GM23248 (cell line): Measurements from ENCODE around the gene CMTM8. TPM values are rescaled to one million over a fixed set of nuclear protein-coding genes. Genes with fewer than 3 reads are reported as not detected.

Source experiments
- DNase-seq: peaks from one replicate; pipeline ENCODE4 v3.0.0-alpha.2; 2015
- H2AFZ ChIP-seq: fragments of 200-600 bp; sonication (generic); 2 replicates; pipeline ENCODE4 v1.6.1; 2016; ENCODE audit warnings: antibody characterized with exemption
- H3F3A ChIP-seq: fragments of 200-600 bp; sonication (generic); 2 replicates; pipeline ENCODE4 v1.6.1; 2016; ENCODE audit warnings: mild to moderate bottlenecking, antibody characterized with exemption, mixed run types; ENCODE audit not compliant: insufficient read depth
- H3K27ac ChIP-seq: fragments of 200-600 bp; sonication (generic); 2 replicates; pipeline ENCODE4 v1.5.1; 2016; ENCODE audit warnings: mild to moderate bottlenecking
- H3K27me3 ChIP-seq: fragments of 200-600 bp; sonication (generic); replicated peaks from 2 replicates; pipeline ENCODE4 v1.6.1; 2016; ENCODE audit warnings: mild to moderate bottlenecking; ENCODE audit not compliant: insufficient read depth
- H3K36me3 ChIP-seq: fragments of 200-600 bp; sonication (generic); 2 replicates; pipeline ENCODE4 v1.6.1; 2016; ENCODE audit warnings: low read depth, mild to moderate bottlenecking
- H3K4me1 ChIP-seq: fragments of 200-600 bp; sonication (generic); 2 replicates; pipeline ENCODE4 v1.6.1; 2016; ENCODE audit warnings: mild to moderate bottlenecking; ENCODE audit not compliant: insufficient read depth
- H3K4me2 ChIP-seq: fragments of 200-600 bp; sonication (generic); one replicate; pipeline ENCODE4 v1.6.1; 2016; ENCODE audit warnings: mild to moderate bottlenecking; ENCODE audit not compliant: unreplicated experiment
- H3K4me3 ChIP-seq: fragments of 200-600 bp; sonication (generic); 2 replicates; pipeline ENCODE4 v1.5.1; 2016; ENCODE audit warnings: mild to moderate bottlenecking
- H3K79me2 ChIP-seq: fragments of 200-600 bp; sonication (generic); 2 replicates; pipeline ENCODE4 v1.6.1; 2016; ENCODE audit warnings: mild to moderate bottlenecking; ENCODE audit not compliant: insufficient read depth
- H3K9ac ChIP-seq: fragments of 200-600 bp; sonication (generic); 2 replicates; pipeline ENCODE4 v1.6.1; 2016; ENCODE audit warnings: mild to moderate bottlenecking
- H3K9me2 ChIP-seq: fragments of 200-600 bp; sonication (generic); 2 replicates; pipeline ENCODE4 v1.6.1; 2016; ENCODE audit warnings: mixed run types, mild to moderate bottlenecking, moderate library complexity; ENCODE audit not compliant: insufficient read depth
- H3K9me3 ChIP-seq: fragments of 200-600 bp; sonication (generic); one replicate; pipeline ENCODE4 v1.6.1; 2017; ENCODE audit warnings: low read depth
- H4K20me1 ChIP-seq: fragments of 200-600 bp; sonication (generic); 2 replicates; pipeline ENCODE4 v1.6.0; 2016; ENCODE audit not compliant: insufficient read depth
- EZH2 ChIP-seq: fragments of 200-600 bp; sonication (generic); IDR thresholded peaks from 2 replicates; pipeline ENCODE4 v1.6.1; 2018; ENCODE audit warnings: antibody characterized with exemption, mild to moderate bottlenecking; ENCODE audit not compliant: insufficient read depth, poor library complexity, severe bottlenecking
- EZH2phosphoT487 ChIP-seq: fragments of 200-600 bp; sonication (generic); IDR thresholded peaks from 2 replicates; pipeline ENCODE4 v1.6.1; 2018; ENCODE audit warnings: antibody characterized with exemption, moderate library complexity, mild to moderate bottlenecking, low read depth; ENCODE audit not compliant: insufficient read depth
- WGBS, 2 experiments: methylation state at CpG; one replicate each; pipeline ENCODE4 v1.1.6; 2015 to 2017; ENCODE audit warnings: low lambda C conversion rate in 2 of 2, low coverage in 1 of 2; ENCODE audit errors: missing lambda C conversion rate in 2 of 2; 5-methylcytosine and 5-hydroxymethylcytosine counted together
- in situ Hi-C: fragments of 300-500 bp; cut with MboI; formaldehyde crosslinking; loops from 2 replicates; pipeline ENCODE4 v1.15.0; 2020
- polyA plus RNA-seq: library from polyadenylated mRNA; unstranded; fragments of >200 nt; fragmentation: Nextera tagmentation; extraction: Ambion mirVana; gene quantifications from 2 replicates; pipeline ENCODE4 v1.2.1, GENCODE V29; 2016
- total RNA-seq: library from RNA; depleted of rRNA; stranded (reverse); fragments of >200 nt; shearing (Covaris generic); gene quantifications from 2 replicates; pipeline ENCODE4 v1.2.3, GENCODE V29; 2014

The CMTM8 gene
- total and polyA plus RNA-seq, 2 experiments from 2014 or later: not detected

DNA sequence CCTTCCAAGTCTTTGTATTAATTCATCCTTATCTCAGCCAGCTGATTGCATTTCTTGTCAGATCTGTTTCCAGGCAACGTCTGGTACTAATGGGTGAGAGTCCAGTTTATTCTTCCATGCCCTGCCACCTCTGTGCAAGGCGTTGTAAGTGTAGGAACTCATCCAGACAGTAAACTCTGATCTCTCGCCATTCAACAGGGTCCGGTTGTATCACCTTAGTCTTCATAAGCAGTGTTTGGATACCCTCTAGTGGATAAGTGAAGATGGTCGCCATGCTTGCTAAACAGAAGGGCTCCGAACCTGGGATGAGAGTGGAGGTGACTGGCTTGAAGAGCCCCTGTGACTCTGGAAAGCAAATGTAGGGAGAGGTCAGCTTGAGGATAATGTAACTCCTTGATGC is 101.6 kb downstream of the CMTM8 start:
- no peaks in the 10 kb centered on the region for H4K20me1 ChIP-seq
- H2AFZ ChIP-seq: no peak overlapping the region
- no peaks in the 10 kb centered on the region for H3F3A ChIP-seq
- WGBS, 2 experiments: 14 to 18% methylated on average over 6 of the region's 6 CpGs
- no peak overlapping the region for H3K9ac ChIP-seq
- in situ Hi-C loops: no loop called here
- no peak overlapping the region for H3K4me3 ChIP-seq
- H3K36me3 ChIP-seq: no peaks in the 10 kb centered on the region
- peaks cover 13% of the 10 kb centered on the region for H3K27me3 ChIP-seq
- H3K27ac ChIP-seq: no peak overlapping the region
- H3K4me2 ChIP-seq: no peak overlapping the region
- H3K79me2 ChIP-seq: no peaks in the 10 kb centered on the region
- peak; percentile 48 for DNase-seq
- no peak for TF ChIP-seq EZH2phosphoT487
- no peak for TF ChIP-seq EZH2
- no peaks in the 10 kb centered on the region for H3K9me3 ChIP-seq
- H3K4me1 ChIP-seq: no peaks in the 10 kb centered on the region
- H3K9me2 ChIP-seq: no peaks in the 10 kb centered on the region

DNA sequence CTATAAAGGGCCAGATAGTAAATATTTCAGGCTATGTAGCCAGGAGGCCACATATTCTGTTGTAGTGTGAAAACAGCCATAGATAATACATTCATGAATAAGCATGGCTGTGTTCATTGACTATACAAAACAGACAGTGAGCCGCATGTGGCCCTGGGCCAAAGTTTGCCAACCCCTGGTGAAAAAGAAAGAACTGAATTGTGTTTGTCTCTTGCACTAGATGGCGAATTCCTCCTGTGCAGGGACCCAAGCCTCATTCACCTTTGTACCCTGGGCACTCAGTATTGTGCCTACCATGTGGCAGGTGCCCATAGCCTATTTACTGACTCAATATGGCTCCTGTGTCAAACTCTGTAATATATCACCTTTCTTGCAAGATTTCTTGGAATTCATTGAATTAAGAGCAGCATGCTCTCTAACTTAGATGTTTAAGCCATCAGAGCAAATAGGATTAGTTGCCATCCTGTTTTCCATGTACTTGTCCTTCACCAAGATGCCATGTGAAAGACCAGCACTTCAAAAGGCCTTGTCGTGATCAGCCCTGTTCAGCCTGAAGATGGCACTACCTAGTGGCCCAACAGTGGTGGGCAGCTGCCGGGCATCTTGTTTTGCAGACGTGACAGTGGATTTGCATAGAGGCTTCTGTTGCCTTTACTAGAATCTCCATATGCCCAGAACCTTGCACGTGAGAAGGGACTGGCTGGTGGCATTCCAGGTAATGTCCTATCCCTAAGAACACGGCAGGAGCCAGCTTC is 102.3 kb downstream of the CMTM8 start:
- Histone ChIP-seq H3K9me3 (no peaks in the 10 kb centered on the region), H3K79me2 (no peaks in the 10 kb centered on the region), H3K4me2 (no peak overlapping the region), H3F3A (no peaks in the 10 kb centered on the region), H3K4me3 (no peak overlapping the region), H3K9ac (no peak overlapping the region), H3K4me1 (no peaks in the 10 kb centered on the region), H3K9me2 (no peaks in the 10 kb centered on the region), H3K36me3 (no peaks in the 10 kb centered on the region), H4K20me1 (no peaks in the 10 kb centered on the region), H3K27ac (no peak overlapping the region), H3K27me3 (peaks cover 13% of the 10 kb centered on the region), H2AFZ (no peak overlapping the region)
- TF ChIP-seq EZH2: no peak
- in situ Hi-C loops: no loop called here
- DNase-seq: peak; percentile 10
- WGBS, 2 experiments: 50 to 58% methylated on average over 7 of the region's 7 CpGs

DNA sequence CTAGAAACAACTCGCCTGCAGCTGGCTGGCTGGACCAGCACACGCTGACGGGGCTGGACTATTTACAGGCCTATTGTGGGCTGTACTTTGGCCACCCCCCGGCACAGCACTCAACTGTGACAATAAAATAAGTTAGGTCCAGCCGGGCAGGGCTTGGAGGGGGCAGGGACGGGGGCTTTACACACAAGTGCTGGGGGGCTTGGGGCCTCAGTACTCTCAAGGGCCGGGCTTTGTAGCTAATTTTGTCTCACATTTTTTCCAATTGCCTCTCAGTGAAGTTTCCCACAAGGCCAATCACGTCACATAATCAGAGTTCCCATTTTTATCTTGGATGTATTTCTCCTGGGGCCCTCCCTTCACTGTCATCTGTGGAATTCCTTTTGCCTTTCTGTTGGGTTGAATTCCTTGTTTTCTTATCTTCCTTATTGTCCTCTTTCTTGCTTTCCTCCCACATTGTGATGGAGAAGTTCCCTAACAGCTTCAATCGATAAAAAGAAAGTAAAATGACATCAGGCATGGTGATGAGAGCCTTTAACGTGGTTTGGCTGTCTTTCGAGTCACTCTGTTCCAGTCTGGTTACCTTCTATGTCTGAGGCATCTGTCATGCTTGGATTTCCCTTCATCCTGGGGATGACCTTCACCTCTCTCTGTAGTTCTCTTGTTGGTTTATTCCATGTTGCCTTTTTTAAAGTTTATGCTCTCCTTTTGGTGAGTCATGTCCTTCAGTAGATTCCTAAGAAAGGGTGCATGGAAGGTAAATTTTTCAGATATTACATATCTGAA is 109.1 kb downstream of the CMTM8 start:
- no peak overlapping the region for H3K4me3 ChIP-seq
- no peaks in the 10 kb centered on the region for H3K9me3 ChIP-seq
- no peak overlapping the region for H2AFZ ChIP-seq
- H3F3A ChIP-seq: no peaks in the 10 kb centered on the region
- no peaks in the 10 kb centered on the region for H4K20me1 ChIP-seq
- no peaks in the 10 kb centered on the region for H3K4me1 ChIP-seq
- in situ Hi-C loops: no loop called here
- no peaks in the 10 kb centered on the region for H3K9me2 ChIP-seq
- no peak for TF ChIP-seq EZH2phosphoT487
- no peak for TF ChIP-seq EZH2
- H3K27ac ChIP-seq: no peak overlapping the region
- no peaks in the 10 kb centered on the region for H3K36me3 ChIP-seq
- no peak for DNase-seq
- 47 to 52% methylated on average over 10 to 11 of the region's 11 CpGs for WGBS, 2 experiments
- H3K27me3 ChIP-seq: peaks cover 26% of the 10 kb centered on the region
- no peak overlapping the region for H3K4me2 ChIP-seq
- no peaks in the 10 kb centered on the region for H3K79me2 ChIP-seq
- H3K9ac ChIP-seq: no peak overlapping the region

DNA sequence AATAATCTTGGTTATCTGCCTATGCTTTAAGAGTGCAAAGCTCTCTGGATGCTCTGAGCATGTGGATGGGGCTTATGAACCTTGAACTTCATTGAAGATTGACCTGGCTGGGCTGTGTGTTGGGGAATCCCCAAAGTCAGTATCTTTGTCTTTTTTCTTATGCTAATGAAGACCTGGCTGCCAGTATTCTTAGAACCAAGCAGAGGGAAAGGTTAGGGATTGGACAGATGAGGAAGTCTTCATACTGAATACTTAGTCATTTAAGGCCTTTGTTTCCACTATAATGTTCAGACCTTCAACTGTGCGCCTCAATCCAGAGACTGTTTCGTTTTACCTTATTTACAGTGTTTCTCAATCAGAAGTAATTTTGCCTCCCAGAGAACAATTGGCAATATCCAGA is 110.7 kb downstream of the CMTM8 start:
- no peaks in the 10 kb centered on the region for H3K9me3 ChIP-seq
- in situ Hi-C loops: no loop called here
- no peak overlapping the region for H3K4me3 ChIP-seq
- DNase-seq: no peak
- no peaks in the 10 kb centered on the region for H3K79me2 ChIP-seq
- no peak overlapping the region for H2AFZ ChIP-seq
- H3K27ac ChIP-seq: no peak overlapping the region
- H4K20me1 ChIP-seq: no peaks in the 10 kb centered on the region
- H3K27me3 ChIP-seq: peaks cover 24% of the 10 kb centered on the region
- no peaks in the 10 kb centered on the region for H3K4me1 ChIP-seq
- TF ChIP-seq EZH2phosphoT487 (no peak), EZH2 (no peak)
- H3K4me2 ChIP-seq: no peak overlapping the region
- no peaks in the 10 kb centered on the region for H3K9me2 ChIP-seq
- WGBS, 2 experiments: 51 to 74% methylated on average over 2 of the region's 2 CpGs
- no peaks in the 10 kb centered on the region for H3F3A ChIP-seq
- H3K9ac ChIP-seq: no peak overlapping the region
- no peaks in the 10 kb centered on the region for H3K36me3 ChIP-seq
